ENCODE data around the gene DNAH6. TPM values are rescaled to one million over a fixed set of nuclear protein-coding genes. Genes with fewer than 3 reads are reported as not detected.
"Not testable (repeated sequence)": the region's sequence is repeated elsewhere in the genome, so short reads cannot be mapped to it uniquely, and the experiment has no call there.

The DNAH6 gene
- total RNA-seq, 2 donors from 2014 or later, result 0.24 to 0.30 TPM

GRCh38 chr2:84768840-84769239, 252.5 kb downstream of the DNAH6 start:
- DNase-seq (ENCODE audit: low spot score), result no peak
- no peak overlapping the region for H3K27ac ChIP-seq
- no peaks in the 10 kb centered on the region for H3K4me1 ChIP-seq
- no peaks in the 10 kb centered on the region for H3K27me3 ChIP-seq
- H3K36me3 ChIP-seq, result no peaks in the 10 kb centered on the region
- no peak overlapping the region for H3K4me3 ChIP-seq
- no peak for TF ChIP-seq CTCF (IDR thresholded peaks at IDR 0.05)
- peaks cover 0 to 27% of the 10 kb centered on the region in 2 donors for H3K9me3 ChIP-seq

- H3K9me3 ChIP-seq, result peaks cover 0 to 35% of the 10 kb centered on the region in 2 donors
- no peaks in the 10 kb centered on the region for H3K4me1 ChIP-seq
- no peak for TF ChIP-seq CTCF (IDR thresholded peaks at IDR 0.05)
- no peaks in the 10 kb centered on the region for H3K27me3 ChIP-seq
- no peaks in the 10 kb centered on the region for H3K36me3 ChIP-seq
- H3K27ac ChIP-seq, result no peak overlapping the region
- H3K4me3 ChIP-seq, result no peak overlapping the region
- DNase-seq (ENCODE audit: low spot score), result no peak
Measured at GRCh38 chr2:84770280-84770679, 254.0 kb downstream of the DNAH6 start.

DNA sequence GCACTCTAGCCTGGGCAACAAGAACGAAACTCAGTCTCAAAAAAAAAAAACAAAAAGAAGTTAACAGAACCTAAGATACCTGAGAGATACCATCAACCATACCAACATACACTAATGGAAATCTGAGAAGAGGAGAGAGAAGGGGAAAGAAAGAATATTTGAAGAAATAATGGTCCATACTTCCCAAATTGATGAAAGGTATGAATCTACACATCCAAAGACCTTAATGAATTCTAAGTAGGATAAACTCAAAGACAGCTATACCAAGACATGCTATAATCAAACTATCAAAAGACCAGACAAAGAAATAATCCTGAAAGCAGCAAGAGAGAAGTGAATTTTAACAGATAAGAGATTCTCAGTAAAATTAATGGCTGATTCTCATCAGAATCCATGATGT, 255.0 kb downstream of the DNAH6 start:
- no peaks in the 10 kb centered on the region for H3K4me1 ChIP-seq
- peaks cover 0 to 35% of the 10 kb centered on the region in 2 donors for H3K9me3 ChIP-seq
- no peaks in the 10 kb centered on the region for H3K36me3 ChIP-seq
- H3K4me3 ChIP-seq, result no peak overlapping the region
- H3K27ac ChIP-seq, result no peak overlapping the region
- no peak for DNase-seq (ENCODE audit: low spot score)
- H3K27me3 ChIP-seq, result no peaks in the 10 kb centered on the region
- TF ChIP-seq CTCF (IDR thresholded peaks at IDR 0.05), result no peak

DNA sequence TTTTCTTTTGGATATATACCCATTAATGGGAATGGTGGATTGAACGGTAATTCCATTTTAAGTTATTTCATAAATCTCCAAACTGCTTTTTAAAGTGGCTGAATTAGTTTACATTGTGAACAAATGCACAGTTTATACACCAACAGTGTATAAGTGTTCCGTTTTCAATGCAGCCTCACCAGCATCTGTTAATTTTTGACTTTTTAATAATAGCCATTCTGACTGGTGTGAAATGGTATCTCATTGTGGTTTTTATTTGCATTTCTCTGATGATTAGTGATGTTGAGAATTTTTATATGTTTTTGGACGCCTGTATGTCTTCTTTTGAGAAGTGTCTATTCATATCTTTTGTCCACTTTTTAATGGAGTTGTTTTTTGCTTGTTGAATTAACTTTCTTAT, 257.3 kb downstream of the DNAH6 start:
- peaks cover 0 to 35% of the 10 kb centered on the region in 2 donors for H3K9me3 ChIP-seq

GRCh38 chr2:84776011-84776410, 259.7 kb downstream of the DNAH6 start:
- no peaks in the 10 kb centered on the region for H3K36me3 ChIP-seq
- TF ChIP-seq CTCF (IDR thresholded peaks at IDR 0.05), result no peak
- H3K4me1 ChIP-seq, result no peaks in the 10 kb centered on the region
- no peak overlapping the region for H3K27ac ChIP-seq
- H3K27me3 ChIP-seq, result no peaks in the 10 kb centered on the region
- DNase-seq (ENCODE audit: low spot score), result no peak
- H3K9me3 ChIP-seq, result peaks cover 0 to 30% of the 10 kb centered on the region in 2 donors
- H3K4me3 ChIP-seq, result no peak overlapping the region

More for the DNA sequence above, 257.3 kb downstream of the DNAH6 start:
- H3K4me3 ChIP-seq; H3K27ac ChIP-seq; H3K27me3 ChIP-seq; H3K36me3 ChIP-seq; DNase-seq (ENCODE audit: low spot score); H3K4me1 ChIP-seq: not testable (repeated sequence)

DNA sequence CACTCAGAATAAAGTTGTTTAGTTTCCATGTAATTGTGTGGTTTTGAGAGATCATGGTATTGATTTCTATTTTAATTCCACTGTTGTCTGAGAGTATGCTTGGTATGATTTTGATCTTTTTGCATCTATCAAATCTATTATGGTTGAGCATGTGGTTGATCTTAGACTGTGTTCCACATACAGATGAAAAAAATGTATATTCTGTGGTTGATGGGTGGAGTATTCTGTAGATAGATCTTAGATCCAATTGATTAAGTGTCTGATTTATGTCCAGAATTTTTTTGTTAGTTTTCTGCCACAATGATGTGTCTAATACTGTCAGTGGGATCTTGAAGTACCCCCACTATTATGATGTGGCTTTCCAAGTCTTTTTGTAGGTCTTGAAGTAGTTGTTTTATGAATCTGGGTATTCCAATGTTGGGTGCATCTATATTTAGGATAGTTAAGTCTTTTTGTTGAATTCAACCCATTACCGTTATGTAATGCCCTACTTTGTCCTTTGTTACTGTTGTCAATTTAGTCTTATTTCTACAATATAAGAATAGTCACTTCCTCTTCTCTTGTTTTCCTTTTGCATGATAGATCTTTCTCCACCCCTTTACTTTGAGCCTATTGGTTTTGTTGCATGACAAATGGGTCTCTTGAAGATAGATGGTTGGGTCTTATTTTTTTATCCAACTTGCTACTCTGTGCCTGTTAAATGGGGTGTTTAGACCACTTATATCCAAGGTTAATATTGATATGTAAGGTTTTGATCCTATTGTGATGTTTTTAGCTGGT, 262.8 kb downstream of the DNAH6 start:
- Histone ChIP-seq H3K27me3 (no peaks in the 10 kb centered on the region), H3K4me1 (no peaks in the 10 kb centered on the region), H3K36me3 (no peaks in the 10 kb centered on the region), H3K9me3 (peaks cover 0 to 8% of the 10 kb centered on the region in 2 donors), H3K27ac (no peak overlapping the region), H3K4me3 (no peak overlapping the region)
- TF ChIP-seq CTCF (IDR thresholded peaks at IDR 0.05), result no peak
- DNase-seq (ENCODE audit: low spot score), result no peak
